GM21423 (cell line): Measurements from ENCODE around the gene KIF12.

Source experiments
- ATAC-seq: cut with Tn5 transposase; IDR thresholded peaks from one replicate; pipeline ENCODE4 v1.9.1; 2021; ENCODE audit warnings: mild to moderate bottlenecking, moderate library complexity; ENCODE audit not compliant: unreplicated experiment

KIF12 gene

GRCh38 chr9:114070188-114071103, 28.6 kb downstream of the KIF12 start:
- ATAC-seq = no peak

- ATAC-seq = no peak
Measured at GRCh38 chr9:114069476-114070187, 29.5 kb downstream of the KIF12 start.

- ATAC-seq = no peak
Measured at GRCh38 chr9:114065304-114065703, 33.8 kb downstream of the KIF12 start.

GRCh38 chr9:114061830-114062474, 37.1 kb downstream of the KIF12 start:
- ATAC-seq = no peak

- no peak for ATAC-seq
Measured at GRCh38 chr9:114061292-114061691, 37.8 kb downstream of the KIF12 start.

- no peak for ATAC-seq
Measured at GRCh38 chr9:114060711-114061110, 38.4 kb downstream of the KIF12 start.

GRCh38 chr9:114060070-114060469, 39.0 kb downstream of the KIF12 start:
- ATAC-seq = no peak

GRCh38 chr9:114059047-114059803, 39.9 kb downstream of the KIF12 start:
- no peak for ATAC-seq

- ATAC-seq = no peak
Measured at GRCh38 chr9:114058688-114059046, 40.4 kb downstream of the KIF12 start.

- no peak for ATAC-seq
Measured at GRCh38 chr9:114057161-114057885, 41.8 kb downstream of the KIF12 start.

GRCh38 chr9:114056527-114056926, 42.6 kb downstream of the KIF12 start:
- ATAC-seq = no peak

- ATAC-seq = no peak
Measured at GRCh38 chr9:114055894-114056293, 43.2 kb downstream of the KIF12 start.

GRCh38 chr9:114055061-114055460, 44.0 kb downstream of the KIF12 start:
- no peak for ATAC-seq

- no peak for ATAC-seq
Measured at GRCh38 chr9:114054191-114054690, 44.9 kb downstream of the KIF12 start.

GRCh38 chr9:114053246-114054005, 45.7 kb downstream of the KIF12 start:
- ATAC-seq = no peak

GRCh38 chr9:114051706-114052105, 47.4 kb downstream of the KIF12 start:
- no peak for ATAC-seq

- ATAC-seq = no peak
Measured at GRCh38 chr9:114051281-114051680, 47.8 kb downstream of the KIF12 start.

GRCh38 chr9:114050646-114051045, 48.4 kb downstream of the KIF12 start:
- ATAC-seq = no peak

GRCh38 chr9:114050226-114050568, 48.9 kb downstream of the KIF12 start:
- no peak for ATAC-seq
